HG03039 (cell line): ENCODE data around the gene UBE2H.
"Not testable (repeated sequence)": the region's sequence is repeated elsewhere in the genome, so short reads cannot be mapped to it uniquely, and the experiment has no call there.

Experiments used
- ATAC-seq: cut with Tn5 transposase; IDR thresholded peaks from one replicate; pipeline ENCODE4 v1.9.1; 2021; ENCODE audit warnings: mild to moderate bottlenecking, moderate library complexity; ENCODE audit not compliant: unreplicated experiment

The UBE2H gene

DNA sequence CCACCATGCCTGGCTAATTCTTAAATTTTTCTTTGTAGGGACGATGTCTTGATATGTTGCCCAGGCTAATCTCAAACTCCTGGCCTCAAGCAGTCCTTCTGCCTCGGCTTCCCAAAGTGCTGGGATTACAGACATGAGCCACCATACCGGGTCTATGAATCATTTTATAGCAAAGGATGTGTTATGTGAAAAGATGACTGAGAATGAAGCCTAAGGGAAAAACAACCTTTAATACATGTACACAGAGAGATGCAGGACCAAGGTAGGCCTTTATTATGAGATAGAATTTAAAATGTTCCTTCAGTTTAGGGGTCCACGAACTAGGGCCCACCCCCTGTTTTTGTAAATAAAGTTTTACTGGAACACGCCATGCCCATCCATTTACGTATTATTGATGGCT, 41.0 kb downstream of the UBE2H start:
- ATAC-seq, result no peak

DNA sequence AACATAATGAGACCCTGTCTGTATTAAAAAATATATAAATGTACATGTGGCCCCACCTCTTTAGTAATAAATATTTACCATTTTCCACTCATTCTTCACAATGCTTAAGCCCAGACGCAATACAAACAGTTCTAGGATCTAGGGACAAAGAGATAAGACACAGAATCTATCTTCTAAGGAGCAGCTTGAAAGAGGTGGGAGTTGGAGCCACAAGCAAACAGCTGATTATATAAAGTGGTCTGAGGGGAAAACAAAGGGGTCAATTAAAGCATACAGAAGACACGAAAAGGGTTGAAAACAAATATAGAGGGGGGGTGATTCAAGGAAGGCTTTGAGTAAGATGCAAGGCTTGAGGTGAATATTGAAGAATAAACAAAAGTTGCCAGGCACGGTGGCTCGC, 43.1 kb downstream of the UBE2H start:
- ATAC-seq, result no peak

- no peak for ATAC-seq
Observed at GRCh38 chr7:129908181-129908580, 44.6 kb downstream of the UBE2H start.

- no peak for ATAC-seq
Observed at GRCh38 chr7:129907122-129907736, 45.5 kb downstream of the UBE2H start.

- no peak for ATAC-seq
Observed at GRCh38 chr7:129906700-129907099, 46.1 kb downstream of the UBE2H start.

- no peak for ATAC-seq
Observed at GRCh38 chr7:129903935-129904334, 48.8 kb downstream of the UBE2H start.

- no peak for ATAC-seq
Observed at GRCh38 chr7:129902788-129903422, 49.9 kb downstream of the UBE2H start.

DNA sequence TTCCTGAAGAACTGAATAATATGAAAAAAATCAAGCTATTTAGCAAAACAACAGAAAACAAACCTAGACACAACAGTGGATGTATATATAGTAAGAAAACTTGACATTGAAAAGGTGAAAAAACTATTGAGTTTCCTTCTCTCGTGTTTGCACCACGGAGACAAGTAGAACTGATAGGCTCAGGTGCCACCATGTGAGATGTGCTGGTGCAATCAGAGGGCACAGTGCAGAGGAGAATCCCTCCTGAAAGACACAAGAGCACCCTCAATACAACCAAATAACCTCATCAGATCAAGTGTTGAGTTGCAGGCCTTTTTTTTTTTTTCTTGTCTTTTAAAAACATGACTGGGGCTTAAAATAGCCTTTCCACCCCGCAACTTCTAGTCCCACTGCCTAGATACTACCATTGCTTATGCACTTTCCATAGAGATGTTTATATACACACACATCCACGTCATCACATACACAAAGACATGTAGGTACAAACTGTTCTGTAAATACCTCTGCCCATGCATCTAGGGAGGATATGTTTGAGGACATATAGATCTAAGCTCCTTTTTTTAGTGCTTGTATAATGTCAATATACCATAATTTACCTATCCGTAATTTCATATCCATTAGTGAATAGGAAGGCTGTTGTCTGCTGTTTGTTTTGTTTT, 54.1 kb downstream of the UBE2H start:
- ATAC-seq, result no peak

GRCh38 chr7:129898007-129898406, 54.8 kb downstream of the UBE2H start:
- ATAC-seq, result no peak

- no peak for ATAC-seq
Observed at GRCh38 chr7:129896568-129897382, 56.0 kb downstream of the UBE2H start.

DNA sequence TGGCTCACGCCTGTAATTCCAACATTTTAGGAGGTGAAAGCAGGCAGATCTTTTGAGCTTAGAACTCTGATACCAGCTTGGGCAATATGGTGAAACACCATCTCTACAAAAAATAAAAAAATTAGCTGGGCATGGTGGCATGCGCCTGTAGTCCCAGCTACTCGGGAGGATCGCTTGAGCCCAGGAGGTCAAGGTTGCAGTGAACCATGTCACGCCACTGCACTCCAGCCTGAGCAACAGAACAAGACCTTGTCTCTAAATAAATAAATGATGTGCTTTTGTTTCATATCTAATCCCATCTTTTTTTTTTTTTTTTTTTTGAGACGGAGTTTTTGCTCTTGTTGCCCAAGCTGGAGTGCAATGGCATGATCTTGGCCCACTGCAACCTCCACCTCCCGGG, 58.6 kb downstream of the UBE2H start:
- not testable (repeated sequence) for ATAC-seq

GRCh38 chr7:129890090-129890489, 62.7 kb downstream of the UBE2H start:
- ATAC-seq, result no peak

- no peak for ATAC-seq
Observed at GRCh38 chr7:129889133-129889844, 63.5 kb downstream of the UBE2H start.

DNA sequence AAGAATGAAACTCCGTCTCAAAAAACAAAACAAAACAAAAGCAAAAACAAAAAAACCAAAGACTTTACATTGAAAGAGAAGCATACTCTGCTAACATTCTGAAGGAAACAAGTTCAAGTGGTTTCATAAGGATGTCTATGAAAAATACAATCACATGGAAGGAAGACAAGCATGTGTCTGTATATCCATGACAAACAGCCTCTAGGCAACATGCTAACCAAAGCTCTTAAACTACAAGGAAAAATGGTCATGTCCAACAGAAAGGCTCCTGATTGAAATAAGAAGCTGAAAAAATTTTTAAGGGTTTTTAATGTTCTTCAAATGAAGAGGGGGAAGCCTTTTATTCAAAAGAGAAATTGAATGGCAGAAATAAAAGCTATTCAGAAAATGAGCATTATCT, 64.9 kb downstream of the UBE2H start:
- no peak for ATAC-seq

- no peak for ATAC-seq
Observed at GRCh38 chr7:129886818-129887186, 66.0 kb downstream of the UBE2H start.

GRCh38 chr7:129886167-129886817, 66.5 kb downstream of the UBE2H start:
- ATAC-seq, result no peak

DNA sequence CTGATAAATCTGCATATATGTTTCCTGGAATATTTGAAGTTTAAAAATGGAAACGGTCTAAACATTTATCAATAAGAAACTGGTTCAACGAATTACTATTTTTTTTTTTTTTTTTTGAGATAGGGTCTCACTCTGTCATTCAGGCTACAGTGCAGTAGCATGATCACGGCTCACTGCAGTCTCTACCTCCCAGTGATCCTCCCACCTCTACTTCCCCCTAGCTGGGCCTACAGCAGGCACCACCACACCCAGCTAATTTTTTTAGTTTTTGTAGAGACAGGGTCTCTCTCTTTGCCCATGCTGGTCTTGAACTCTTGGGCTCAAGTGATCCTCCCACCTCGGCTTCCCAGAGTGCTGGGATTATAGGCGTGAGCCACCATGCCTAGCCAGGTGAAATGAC, 68.3 kb downstream of the UBE2H start:
- ATAC-seq, result no peak

DNA sequence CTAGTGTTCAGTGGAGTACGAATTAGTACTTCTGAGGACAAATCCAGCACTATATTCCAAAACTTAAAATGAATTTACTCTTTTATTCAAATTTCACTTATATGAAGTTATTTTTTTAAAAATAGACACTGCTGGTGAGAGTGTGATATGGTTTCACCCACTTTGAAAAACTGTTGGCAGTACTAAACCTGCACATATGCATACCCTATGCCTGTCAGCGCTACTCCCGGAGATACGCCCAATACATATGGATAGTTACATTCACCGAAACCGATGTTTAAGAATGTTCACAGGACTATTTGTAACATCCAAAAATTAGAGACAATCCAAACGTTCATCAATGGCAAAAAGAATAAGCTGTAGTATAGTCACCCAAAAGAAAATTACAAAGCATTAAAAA, 69.6 kb downstream of the UBE2H start:
- no peak for ATAC-seq

GRCh38 chr7:129882531-129882930, 70.2 kb downstream of the UBE2H start:
- ATAC-seq, result no peak

GRCh38 chr7:129877146-129877792, 75.5 kb downstream of the UBE2H start:
- ATAC-seq, result no peak
